Measurements from ENCODE around the gene LUZP2. TPM values are rescaled to one million over a fixed set of nuclear protein-coding genes. Genes with fewer than 3 reads are reported as not detected.

Gene LUZP2
- total RNA-seq, 2 experiments from 2014 or later, result not detected

- ChIA-PET CTCF (no interaction called here), POLR2A (no interaction called here)
- Histone ChIP-seq H3K4me3 (ENCODE audit: low read length) (no peak overlapping the region), H3K27me3 (ENCODE audit: control insufficient read depth in 1 of 2, insufficient read depth in 2 of 2, low read length in 2 of 2) (no peaks in the 10 kb centered on the region), H3K4me1 (ENCODE audit: insufficient read depth, low read length) (no peaks in the 10 kb centered on the region), H3K36me3 (ENCODE audit: insufficient read depth, low read length) (no peaks in the 10 kb centered on the region), H3K27ac (ENCODE audit: low read depth in 1 of 2, low read length in 2 of 2) (no peak overlapping the region), H3K9me3 (ENCODE audit: control insufficient read depth in 1 of 2, insufficient read depth in 1 of 2, low read length in 2 of 2) (peaks cover 0 to 4% of the 10 kb centered on the region in 2 experiments)
- DNase-seq (no peak), ATAC-seq (ENCODE audit: poor library complexity) (no peak)
- H3K9me3 Mint-ChIP-seq, result peaks cover 3% of the 10 kb centered on the region
- H3K4me3 Mint-ChIP-seq, result no peak overlapping the region
- TF ChIP-seq, protein P1, sequence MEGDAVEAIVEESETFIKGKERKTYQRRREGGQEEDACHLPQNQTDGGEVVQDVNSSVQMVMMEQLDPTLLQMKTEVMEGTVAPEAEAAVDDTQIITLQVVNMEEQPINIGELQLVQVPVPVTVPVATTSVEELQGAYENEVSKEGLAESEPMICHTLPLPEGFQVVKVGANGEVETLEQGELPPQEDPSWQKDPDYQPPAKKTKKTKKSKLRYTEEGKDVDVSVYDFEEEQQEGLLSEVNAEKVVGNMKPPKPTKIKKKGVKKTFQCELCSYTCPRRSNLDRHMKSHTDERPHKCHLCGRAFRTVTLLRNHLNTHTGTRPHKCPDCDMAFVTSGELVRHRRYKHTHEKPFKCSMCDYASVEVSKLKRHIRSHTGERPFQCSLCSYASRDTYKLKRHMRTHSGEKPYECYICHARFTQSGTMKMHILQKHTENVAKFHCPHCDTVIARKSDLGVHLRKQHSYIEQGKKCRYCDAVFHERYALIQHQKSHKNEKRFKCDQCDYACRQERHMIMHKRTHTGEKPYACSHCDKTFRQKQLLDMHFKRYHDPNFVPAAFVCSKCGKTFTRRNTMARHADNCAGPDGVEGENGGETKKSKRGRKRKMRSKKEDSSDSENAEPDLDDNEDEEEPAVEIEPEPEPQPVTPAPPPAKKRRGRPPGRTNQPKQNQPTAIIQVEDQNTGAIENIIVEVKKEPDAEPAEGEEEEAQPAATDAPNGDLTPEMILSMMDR (IDR thresholded peaks at IDR 0.05), result no peak
- intact Hi-C loops (cut with DNase I, micrococcal nuclease), result no loop called here
- no peak overlapping the region for H3K27ac Mint-ChIP-seq
- H3K4me1 Mint-ChIP-seq (ENCODE audit: low read depth), result no peaks in the 10 kb centered on the region
- H3K36me3 Mint-ChIP-seq (ENCODE audit: low read depth), result no peaks in the 10 kb centered on the region
- H3K27me3 Mint-ChIP-seq, result no peaks in the 10 kb centered on the region
Measured at GRCh38 chr11:24624432-24624831, 127.6 kb downstream of the LUZP2 start.

- Histone ChIP-seq H3K27me3 (ENCODE audit: control insufficient read depth in 1 of 2, insufficient read depth in 2 of 2, low read length in 2 of 2) (no peaks in the 10 kb centered on the region), H3K4me1 (ENCODE audit: insufficient read depth, low read length) (no peaks in the 10 kb centered on the region), H3K27ac (ENCODE audit: low read depth in 1 of 2, low read length in 2 of 2) (no peak overlapping the region), H3K4me3 (ENCODE audit: low read length) (no peak overlapping the region), H3K36me3 (ENCODE audit: insufficient read depth, low read length) (no peaks in the 10 kb centered on the region), H3K9me3 (ENCODE audit: control insufficient read depth in 1 of 2, insufficient read depth in 1 of 2, low read length in 2 of 2) (peaks cover 0 to 4% of the 10 kb centered on the region in 2 experiments)
- no peak for DNase-seq
- peaks cover 3% of the 10 kb centered on the region for H3K9me3 Mint-ChIP-seq
- no peaks in the 10 kb centered on the region for H3K36me3 Mint-ChIP-seq (ENCODE audit: low read depth)
- H3K4me3 Mint-ChIP-seq, result no peak overlapping the region
- H3K4me1 Mint-ChIP-seq (ENCODE audit: low read depth), result no peaks in the 10 kb centered on the region
- POLR2A ChIA-PET, result no interaction called here
- CTCF ChIA-PET, result no interaction called here
- intact Hi-C loops (cut with DNase I, micrococcal nuclease), result no loop called here
- TF ChIP-seq, protein P1 (IDR thresholded peaks at IDR 0.05), result no peak
- no peaks in the 10 kb centered on the region for H3K27me3 Mint-ChIP-seq
- ATAC-seq (ENCODE audit: poor library complexity), result no peak
- H3K27ac Mint-ChIP-seq, result no peak overlapping the region
Measured at GRCh38 chr11:24625975-24626374, 129.1 kb downstream of the LUZP2 start.

DNA sequence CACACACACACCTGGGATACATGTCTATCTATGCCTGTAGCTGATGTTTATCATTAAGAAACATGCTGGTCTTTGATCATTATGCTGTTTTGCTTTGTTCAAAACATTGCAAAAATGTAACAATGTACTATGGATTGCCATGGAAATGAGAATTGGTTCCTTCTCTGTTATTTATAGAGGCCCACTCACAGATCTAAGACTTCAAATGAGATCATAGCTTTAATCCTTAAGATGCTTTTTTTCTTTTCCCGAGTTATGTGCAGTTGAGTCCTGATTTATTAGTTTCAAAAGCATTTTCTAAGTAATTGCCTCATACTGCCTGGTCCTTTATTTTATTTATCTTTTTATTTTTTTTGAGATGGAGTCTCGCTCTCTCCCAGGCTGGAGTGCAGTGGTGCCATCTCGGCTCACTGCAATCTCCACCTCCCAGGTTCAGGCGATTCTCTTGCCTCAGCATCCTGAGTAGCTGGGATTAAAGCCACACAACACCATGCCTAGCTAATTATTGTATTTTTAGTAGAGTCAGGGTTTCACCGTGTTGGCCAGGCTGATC is 131.4 kb downstream of the LUZP2 start:
- H3K4me3 ChIP-seq (ENCODE audit: low read length), result no peak overlapping the region
- H3K36me3 ChIP-seq (ENCODE audit: insufficient read depth, low read length), result no peaks in the 10 kb centered on the region
- DNase-seq (no peak), ATAC-seq (ENCODE audit: poor library complexity) (no peak)
- Mint-ChIP-seq H3K27me3 (no peaks in the 10 kb centered on the region), H3K4me3 (no peak overlapping the region), H3K36me3 (ENCODE audit: low read depth) (no peaks in the 10 kb centered on the region), H3K27ac (no peak overlapping the region), H3K4me1 (ENCODE audit: low read depth) (no peaks in the 10 kb centered on the region), H3K9me3 (peaks cover 3% of the 10 kb centered on the region)
- TF ChIP-seq, protein P1 (IDR thresholded peaks at IDR 0.05), result no peak
- H3K9me3 ChIP-seq (ENCODE audit: control insufficient read depth in 1 of 2, insufficient read depth in 1 of 2, low read length in 2 of 2), result peaks cover 0 to 4% of the 10 kb centered on the region in 2 experiments
- ChIA-PET POLR2A (no interaction called here), CTCF (no interaction called here)
- H3K27me3 ChIP-seq (ENCODE audit: control insufficient read depth in 1 of 2, insufficient read depth in 2 of 2, low read length in 2 of 2), result no peaks in the 10 kb centered on the region
- H3K27ac ChIP-seq (ENCODE audit: low read depth in 1 of 2, low read length in 2 of 2), result no peak overlapping the region
- intact Hi-C loops (cut with DNase I, micrococcal nuclease), result no loop called here
- no peaks in the 10 kb centered on the region for H3K4me1 ChIP-seq (ENCODE audit: insufficient read depth, low read length)
